Measurements from ENCODE around the gene SREBF2. TPM values are rescaled to one million over a fixed set of nuclear protein-coding genes. Genes with fewer than 3 reads are reported as not detected.

Gene SREBF2
- total and polyA plus RNA-seq, 10 of the 15 experiments (the other 5 are each of a cell fraction or from before 2014, with no cell fraction given): 2.4 to 177 (median 78.8) TPM

DNA sequence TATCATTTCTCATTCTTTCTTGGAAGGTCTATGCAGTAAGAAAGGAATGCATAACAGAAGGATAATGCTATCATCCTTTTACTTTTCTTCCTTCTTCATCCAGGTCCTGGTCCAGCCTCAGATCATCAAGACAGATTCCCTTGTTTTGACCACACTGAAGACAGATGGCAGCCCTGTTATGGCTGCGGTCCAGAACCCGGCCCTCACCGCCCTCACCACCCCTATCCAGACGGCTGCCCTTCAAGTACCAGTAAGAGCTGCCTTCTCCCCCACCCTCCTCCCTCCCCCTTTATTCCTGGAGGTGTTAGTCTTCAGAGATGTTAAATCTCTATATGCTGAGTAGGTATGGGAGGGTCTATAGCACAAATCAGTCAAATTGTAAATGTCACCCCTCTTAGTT, 37.9 kb downstream of the SREBF2 start:
- POLR2A ChIA-PET: interaction anchor here (0.6 to 2.6 kb wide), 5 partner anchors 9 to 50 kb away, joined by 3 to 24 read pairs (median 7); partner anchors contain the start of gene SHISA8
- TF ChIP-seq YY1 (IDR thresholded peaks at IDR 0.05; ENCODE audit: low read depth, low read length) (no peak), BHLHE40 (IDR thresholded peaks at IDR 0.05; ENCODE audit: borderline replicate concordance in 1 of 2, low read depth in 2 of 2, low read length in 1 of 2) (no peak), ZNF207 (IDR thresholded peaks at IDR 0.05; ENCODE audit: borderline replicate concordance) (no peak), ASH2L (IDR thresholded peaks at IDR 0.05; ENCODE audit: borderline replicate concordance, low read depth) (no peak), KLF5 (IDR thresholded peaks at IDR 0.05; ENCODE audit: partially characterized antibody) (no peak), SMARCA5 (IDR thresholded peaks at IDR 0.05) (no peak)
- TF ChIP-seq, protein P1, sequence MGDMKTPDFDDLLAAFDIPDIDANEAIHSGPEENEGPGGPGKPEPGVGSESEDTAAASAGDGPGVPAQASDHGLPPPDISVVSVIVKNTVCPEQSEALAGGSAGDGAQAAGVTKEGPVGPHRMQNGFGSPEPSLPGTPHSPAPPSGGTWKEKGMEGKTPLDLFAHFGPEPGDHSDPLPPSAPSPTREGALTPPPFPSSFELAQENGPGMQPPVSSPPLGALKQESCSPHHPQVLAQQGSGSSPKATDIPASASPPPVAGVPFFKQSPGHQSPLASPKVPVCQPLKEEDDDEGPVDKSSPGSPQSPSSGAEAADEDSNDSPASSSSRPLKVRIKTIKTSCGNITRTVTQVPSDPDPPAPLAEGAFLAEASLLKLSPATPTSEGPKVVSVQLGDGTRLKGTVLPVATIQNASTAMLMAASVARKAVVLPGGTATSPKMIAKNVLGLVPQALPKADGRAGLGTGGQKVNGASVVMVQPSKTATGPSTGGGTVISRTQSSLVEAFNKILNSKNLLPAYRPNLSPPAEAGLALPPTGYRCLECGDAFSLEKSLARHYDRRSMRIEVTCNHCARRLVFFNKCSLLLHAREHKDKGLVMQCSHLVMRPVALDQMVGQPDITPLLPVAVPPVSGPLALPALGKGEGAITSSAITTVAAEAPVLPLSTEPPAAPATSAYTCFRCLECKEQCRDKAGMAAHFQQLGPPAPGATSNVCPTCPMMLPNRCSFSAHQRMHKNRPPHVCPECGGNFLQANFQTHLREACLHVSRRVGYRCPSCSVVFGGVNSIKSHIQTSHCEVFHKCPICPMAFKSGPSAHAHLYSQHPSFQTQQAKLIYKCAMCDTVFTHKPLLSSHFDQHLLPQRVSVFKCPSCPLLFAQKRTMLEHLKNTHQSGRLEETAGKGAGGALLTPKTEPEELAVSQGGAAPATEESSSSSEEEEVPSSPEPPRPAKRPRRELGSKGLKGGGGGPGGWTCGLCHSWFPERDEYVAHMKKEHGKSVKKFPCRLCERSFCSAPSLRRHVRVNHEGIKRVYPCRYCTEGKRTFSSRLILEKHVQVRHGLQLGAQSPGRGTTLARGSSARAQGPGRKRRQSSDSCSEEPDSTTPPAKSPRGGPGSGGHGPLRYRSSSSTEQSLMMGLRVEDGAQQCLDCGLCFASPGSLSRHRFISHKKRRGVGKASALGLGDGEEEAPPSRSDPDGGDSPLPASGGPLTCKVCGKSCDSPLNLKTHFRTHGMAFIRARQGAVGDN (IDR thresholded peaks at IDR 0.05): no peak
- TF ChIP-seq, protein P2, sequence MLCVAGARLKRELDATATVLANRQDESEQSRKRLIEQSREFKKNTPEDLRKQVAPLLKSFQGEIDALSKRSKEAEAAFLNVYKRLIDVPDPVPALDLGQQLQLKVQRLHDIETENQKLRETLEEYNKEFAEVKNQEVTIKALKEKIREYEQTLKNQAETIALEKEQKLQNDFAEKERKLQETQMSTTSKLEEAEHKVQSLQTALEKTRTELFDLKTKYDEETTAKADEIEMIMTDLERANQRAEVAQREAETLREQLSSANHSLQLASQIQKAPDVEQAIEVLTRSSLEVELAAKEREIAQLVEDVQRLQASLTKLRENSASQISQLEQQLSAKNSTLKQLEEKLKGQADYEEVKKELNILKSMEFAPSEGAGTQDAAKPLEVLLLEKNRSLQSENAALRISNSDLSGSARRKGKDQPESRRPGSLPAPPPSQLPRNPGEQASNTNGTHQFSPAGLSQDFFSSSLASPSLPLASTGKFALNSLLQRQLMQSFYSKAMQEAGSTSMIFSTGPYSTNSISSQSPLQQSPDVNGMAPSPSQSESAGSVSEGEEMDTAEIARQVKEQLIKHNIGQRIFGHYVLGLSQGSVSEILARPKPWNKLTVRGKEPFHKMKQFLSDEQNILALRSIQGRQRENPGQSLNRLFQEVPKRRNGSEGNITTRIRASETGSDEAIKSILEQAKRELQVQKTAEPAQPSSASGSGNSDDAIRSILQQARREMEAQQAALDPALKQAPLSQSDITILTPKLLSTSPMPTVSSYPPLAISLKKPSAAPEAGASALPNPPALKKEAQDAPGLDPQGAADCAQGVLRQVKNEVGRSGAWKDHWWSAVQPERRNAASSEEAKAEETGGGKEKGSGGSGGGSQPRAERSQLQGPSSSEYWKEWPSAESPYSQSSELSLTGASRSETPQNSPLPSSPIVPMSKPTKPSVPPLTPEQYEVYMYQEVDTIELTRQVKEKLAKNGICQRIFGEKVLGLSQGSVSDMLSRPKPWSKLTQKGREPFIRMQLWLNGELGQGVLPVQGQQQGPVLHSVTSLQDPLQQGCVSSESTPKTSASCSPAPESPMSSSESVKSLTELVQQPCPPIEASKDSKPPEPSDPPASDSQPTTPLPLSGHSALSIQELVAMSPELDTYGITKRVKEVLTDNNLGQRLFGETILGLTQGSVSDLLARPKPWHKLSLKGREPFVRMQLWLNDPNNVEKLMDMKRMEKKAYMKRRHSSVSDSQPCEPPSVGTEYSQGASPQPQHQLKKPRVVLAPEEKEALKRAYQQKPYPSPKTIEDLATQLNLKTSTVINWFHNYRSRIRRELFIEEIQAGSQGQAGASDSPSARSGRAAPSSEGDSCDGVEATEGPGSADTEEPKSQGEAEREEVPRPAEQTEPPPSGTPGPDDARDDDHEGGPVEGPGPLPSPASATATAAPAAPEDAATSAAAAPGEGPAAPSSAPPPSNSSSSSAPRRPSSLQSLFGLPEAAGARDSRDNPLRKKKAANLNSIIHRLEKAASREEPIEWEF (IDR thresholded peaks at IDR 0.05; ENCODE audit: insufficient replicate concordance, low read depth, low read length): no peak
- TF ChIP-seq, protein P3, sequence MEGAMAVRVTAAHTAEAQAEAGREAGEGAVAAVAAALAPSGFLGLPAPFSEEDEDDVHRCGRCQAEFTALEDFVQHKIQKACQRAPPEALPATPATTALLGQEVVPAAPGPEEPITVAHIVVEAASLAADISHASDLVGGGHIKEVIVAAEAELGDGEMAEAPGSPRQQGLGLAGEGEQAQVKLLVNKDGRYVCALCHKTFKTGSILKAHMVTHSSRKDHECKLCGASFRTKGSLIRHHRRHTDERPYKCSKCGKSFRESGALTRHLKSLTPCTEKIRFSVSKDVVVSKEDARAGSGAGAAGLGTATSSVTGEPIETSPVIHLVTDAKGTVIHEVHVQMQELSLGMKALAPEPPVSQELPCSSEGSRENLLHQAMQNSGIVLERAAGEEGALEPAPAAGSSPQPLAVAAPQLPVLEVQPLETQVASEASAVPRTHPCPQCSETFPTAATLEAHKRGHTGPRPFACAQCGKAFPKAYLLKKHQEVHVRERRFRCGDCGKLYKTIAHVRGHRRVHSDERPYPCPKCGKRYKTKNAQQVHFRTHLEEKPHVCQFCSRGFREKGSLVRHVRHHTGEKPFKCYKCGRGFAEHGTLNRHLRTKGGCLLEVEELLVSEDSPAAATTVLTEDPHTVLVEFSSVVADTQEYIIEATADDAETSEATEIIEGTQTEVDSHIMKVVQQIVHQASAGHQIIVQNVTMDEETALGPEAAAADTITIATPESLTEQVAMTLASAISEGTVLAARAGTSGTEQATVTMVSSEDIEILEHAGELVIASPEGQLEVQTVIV (IDR thresholded peaks at IDR 0.05; ENCODE audit: borderline replicate concordance, partially characterized antibody): no peak

More for the DNA sequence above, 37.9 kb downstream of the SREBF2 start:
- 91% methylated on average over 4 of the region's 4 CpGs for WGBS (ENCODE audit: insufficient coverage, insufficient replicate concordance, low lambda C conversion rate, missing lambda C conversion rate)
- no TSS peak for BruUV-seq (replicated peaks)
- peaks cover 35 to 41% of the 10 kb centered on the region in 2 experiments for H3K36me3 ChIP-seq (ENCODE audit: control insufficient read depth in 2 of 2, insufficient read depth in 2 of 2, low read length in 1 of 2)
- H3K27me3 ChIP-seq (replicated peaks in 1 of 2; ENCODE audit: control insufficient read depth in 2 of 2, insufficient read depth in 2 of 2, low read length in 1 of 2): no peaks in the 10 kb centered on the region
- SMC1A ChIA-PET (ENCODE audit: uncharacterized antibody, unreplicated experiment): interaction anchor here (0.6 to 6.3 kb wide), 7 partner anchors 8 to 173 kb away, joined by 3 to 49 read pairs (median 4); no protein-coding TSS in a partner anchor
- intact Hi-C loops (cut with micrococcal nuclease; ENCODE audit: unreplicated experiment): no loop called here
- in situ Hi-C loops (cut with MboI): no loop called here
- no peaks in the 10 kb centered on the region for H3K9me3 ChIP-seq (replicated peaks; ENCODE audit: control insufficient read depth, insufficient read depth, low read length)
- no peak overlapping the region for H3K4me2 ChIP-seq (ENCODE audit: control insufficient read depth, insufficient read depth)
- no peak overlapping the region for H3K27ac ChIP-seq (ENCODE audit: control insufficient read depth, insufficient read depth)
- no peaks in the 10 kb centered on the region for H3K4me1 ChIP-seq (ENCODE audit: control insufficient read depth, insufficient read depth, low read length)
- no peak for ATAC-seq
- CTCF ChIA-PET: interaction anchor here (0.7 to 3.7 kb wide), 5 partner anchors 8 to 745 kb away, joined by 3 to 16 read pairs (median 10); partner anchors contain the start of gene MEI1
- no peak for DNase-seq (ENCODE audit: low read depth, low spot score)
- FAIRE-seq: no peak
- H2AFZ ChIP-seq (ENCODE audit: control insufficient read depth, low read depth, low read length): no peak overlapping the region
- H4K20me1 ChIP-seq (ENCODE audit: control insufficient read depth, insufficient read depth): no peaks in the 10 kb centered on the region; the same call in none of the 2 replicates
- H3K79me2 ChIP-seq (ENCODE audit: control insufficient read depth, insufficient read depth, low read length): peaks cover 4% of the 10 kb centered on the region
- H3K4me3 ChIP-seq: no peak overlapping the region
- H3K9ac ChIP-seq (ENCODE audit: control insufficient read depth, insufficient read depth, low read length): no peak overlapping the region
- RAD21 ChIA-PET (ENCODE audit: unreplicated experiment): interaction anchor here (1.3 to 4.4 kb wide), 3 partner anchors 9 to 70 kb away, joined by 3 to 39 read pairs (median 6); partner anchors contain the start of gene CCDC134
